Esophagus squamous epithelium (tissue), 5 donors: ENCODE data around the gene RBMS3. TPM values are rescaled to one million over a fixed set of nuclear protein-coding genes. Genes with fewer than 3 reads are reported as not detected.

Experiments
- DNase-seq: peaks from one replicate; lab custom pipeline; 2025; lab: John Stamatoyannopoulos, UW
- H3K27ac ChIP-seq, 4 donors: fragments of 200-600 bp; sonication (generic); one replicate each; pipeline ENCODE4 v1.5.1; 2016 to 2019; ENCODE audit warnings: mild to moderate bottlenecking in 1 of 4
- H3K27me3 ChIP-seq, 4 donors: fragments of 200-600 bp; sonication (generic); 1 replicate in 3 of 4; 2 replicates in 1 of 4; pipeline versions ENCODE4 v1.5.1 to v1.6.0; 2017 to 2021; ENCODE audit warnings: antibody characterized with exemption in 1 of 4
- H3K36me3 ChIP-seq, 3 donors: fragments of 200-600 bp; sonication (generic); one replicate each; pipeline ENCODE4 v1.5.1; 2016 to 2019
- H3K4me1 ChIP-seq, 3 donors: fragments of 200-600 bp; sonication (generic); one replicate each; pipeline ENCODE4 v1.5.1; 2017 to 2019
- H3K4me3 ChIP-seq, 4 donors: fragments of 200-600 bp; sonication (generic); 1 replicate in 3 of 4; 2 replicates in 1 of 4; pipeline ENCODE4 v1.5.1; 2016 to 2019; ENCODE audit warnings: mild to moderate bottlenecking in 2 of 4, moderate library complexity in 1 of 4
- H3K9me3 ChIP-seq, 3 donors: fragments of 200-600 bp; sonication (generic); one replicate each; pipeline ENCODE4 v1.5.1; 2016 to 2019
- POLR2A ChIP-seq, 4 donors: fragments of 450-650 bp; IDR thresholded peaks; one replicate each; pipeline ENCODE4 v1.6.1; 2017; ENCODE audit warnings: antibody characterized with exemption in 4 of 4, mild to moderate bottlenecking in 4 of 4, moderate library complexity in 3 of 4
- WGBS, 2 donors: methylation state at CpG; one replicate each; pipeline ENCODE4 v1.1.5; 2018; 5-methylcytosine and 5-hydroxymethylcytosine counted together
- intact Hi-C: fragments of 100-400 bp; cut with DNase I; formaldehyde crosslinking; loops from one replicate; pipeline ENCODE4 v1.15.0; 2022
- total RNA-seq, 4 donors: library from RNA; depleted of rRNA; stranded (reverse); fragments of >200 nt; gene quantifications; one replicate each; pipeline ENCODE4 v1.1.0, GENCODE V29; 2016
- TF ChIP-seq, protein P1 (sequence below), 6 experiments: fragments of 450-650 bp in 4 of 6; fragments of 200-600 bp in 2 of 6; sonication (generic) in 2 of 6; IDR thresholded peaks; one replicate each; pipeline ENCODE4 v1.5.1; 2016 to 2019; ENCODE audit warnings: antibody characterized with exemption in 6 of 6, mild to moderate bottlenecking in 4 of 6, moderate library complexity in 4 of 6
- donor health status: DM: yes; HTN: yes; CAD: no.

RBMS3 gene
- total RNA-seq, 4 donors from 2014 or later, result 0.57 to 35.7 (median 6.1) TPM

DNA sequence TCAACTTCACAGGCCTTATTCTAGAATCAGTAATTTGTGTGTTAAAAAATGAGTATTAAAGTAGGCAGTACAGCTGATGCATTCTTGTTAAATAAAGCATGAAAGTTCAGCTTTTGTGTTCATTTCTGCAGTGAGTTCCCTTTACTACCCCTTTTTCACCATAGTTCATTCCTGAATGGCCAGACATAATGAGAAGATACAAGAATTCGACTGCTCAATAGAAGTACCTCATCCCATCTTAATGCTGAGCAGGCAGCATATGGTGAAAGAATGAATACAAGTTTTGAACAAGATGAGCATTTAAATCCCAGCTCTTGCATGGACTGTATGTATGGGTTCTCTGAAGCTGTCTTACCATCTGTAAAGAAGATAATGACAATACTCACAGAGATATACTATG, 677.9 kb downstream of the RBMS3 start:
- Histone ChIP-seq H3K27me3 (no peaks in the 10 kb centered on the region), H3K4me1 (no peaks in the 10 kb centered on the region), H3K9me3 (no peaks in the 10 kb centered on the region), H3K36me3 (no peaks in the 10 kb centered on the region), H3K27ac (no peak overlapping the region), H3K4me3 (no peak overlapping the region)
- intact Hi-C loops, result no loop called here
- TF ChIP-seq, protein P1, sequence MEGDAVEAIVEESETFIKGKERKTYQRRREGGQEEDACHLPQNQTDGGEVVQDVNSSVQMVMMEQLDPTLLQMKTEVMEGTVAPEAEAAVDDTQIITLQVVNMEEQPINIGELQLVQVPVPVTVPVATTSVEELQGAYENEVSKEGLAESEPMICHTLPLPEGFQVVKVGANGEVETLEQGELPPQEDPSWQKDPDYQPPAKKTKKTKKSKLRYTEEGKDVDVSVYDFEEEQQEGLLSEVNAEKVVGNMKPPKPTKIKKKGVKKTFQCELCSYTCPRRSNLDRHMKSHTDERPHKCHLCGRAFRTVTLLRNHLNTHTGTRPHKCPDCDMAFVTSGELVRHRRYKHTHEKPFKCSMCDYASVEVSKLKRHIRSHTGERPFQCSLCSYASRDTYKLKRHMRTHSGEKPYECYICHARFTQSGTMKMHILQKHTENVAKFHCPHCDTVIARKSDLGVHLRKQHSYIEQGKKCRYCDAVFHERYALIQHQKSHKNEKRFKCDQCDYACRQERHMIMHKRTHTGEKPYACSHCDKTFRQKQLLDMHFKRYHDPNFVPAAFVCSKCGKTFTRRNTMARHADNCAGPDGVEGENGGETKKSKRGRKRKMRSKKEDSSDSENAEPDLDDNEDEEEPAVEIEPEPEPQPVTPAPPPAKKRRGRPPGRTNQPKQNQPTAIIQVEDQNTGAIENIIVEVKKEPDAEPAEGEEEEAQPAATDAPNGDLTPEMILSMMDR (IDR thresholded peaks at IDR 0.05), result no peak
- no peak for TF ChIP-seq POLR2A (IDR thresholded peaks at IDR 0.05)
- 45 to 60% methylated on average over 1 of the region's 1 CpG for WGBS, 2 donors
- DNase-seq, result no peak

DNA sequence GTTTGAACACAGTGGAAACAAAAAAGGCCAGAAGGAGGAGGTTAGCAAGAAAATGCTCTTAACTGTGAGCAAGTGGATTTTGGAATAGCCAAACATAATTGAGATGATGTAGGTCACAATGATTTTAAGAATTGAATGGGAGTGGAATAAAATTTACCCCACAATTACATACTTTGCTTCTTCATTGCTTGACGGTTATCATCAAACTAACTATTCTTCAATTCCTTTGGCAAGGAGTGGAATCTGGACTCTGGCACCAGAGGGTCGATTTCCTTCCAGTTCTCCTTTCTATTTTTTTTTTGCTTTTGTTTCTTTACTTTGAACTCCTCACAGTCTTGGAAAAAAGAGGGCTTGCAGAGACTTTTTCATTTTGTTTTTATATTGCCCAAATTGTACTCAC, 691.0 kb downstream of the RBMS3 start:
- intact Hi-C loops, result no loop called here
- no peak for TF ChIP-seq POLR2A (IDR thresholded peaks at IDR 0.05)
- TF ChIP-seq, protein P1 (IDR thresholded peaks at IDR 0.05), result no peak
- Histone ChIP-seq H3K27ac (no peak overlapping the region), H3K4me3 (no peak overlapping the region), H3K36me3 (no peaks in the 10 kb centered on the region), H3K4me1 (peaks cover 0 to 13% (median 0%) of the 10 kb centered on the region in 3 donors), H3K27me3 (no peaks in the 10 kb centered on the region), H3K9me3 (no peaks in the 10 kb centered on the region)
- no peak for DNase-seq
- WGBS, 2 donors, result 26 to 39% methylated on average over 2 of the region's 2 CpGs

DNA sequence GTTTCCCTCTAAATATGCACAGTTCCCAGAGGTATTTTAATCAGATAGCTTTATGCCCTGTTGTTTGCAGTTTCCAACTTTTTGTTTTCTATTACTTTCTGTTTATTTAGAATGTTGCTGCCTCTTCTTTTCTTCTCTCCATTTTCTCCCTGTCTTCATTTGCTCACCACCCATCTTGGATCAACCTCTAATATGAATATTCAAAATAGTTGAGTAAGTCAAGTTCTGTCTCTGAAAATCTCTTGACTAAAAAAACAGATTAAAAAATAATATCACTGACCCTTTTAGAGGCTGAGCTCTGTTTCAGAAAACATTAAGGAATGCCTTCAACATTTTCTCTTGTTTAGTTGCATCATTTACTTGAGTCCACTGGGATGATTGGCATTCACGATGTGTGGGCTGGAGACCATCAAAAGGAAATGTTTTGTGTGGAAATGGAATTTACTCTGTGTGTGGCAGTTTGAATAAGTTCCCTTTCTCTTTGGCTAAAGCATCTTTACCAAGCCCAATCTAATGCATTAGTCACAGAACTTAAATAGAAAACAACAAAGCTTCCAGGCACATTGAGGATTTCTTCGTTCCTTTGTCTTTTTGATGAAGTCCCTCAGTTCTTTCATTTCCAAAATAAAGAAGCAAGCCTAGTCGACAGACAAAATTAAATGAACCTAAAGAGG, 691.6 kb downstream of the RBMS3 start:
- H3K36me3 ChIP-seq, result no peaks in the 10 kb centered on the region
- H3K4me3 ChIP-seq, result no peak overlapping the region
- no peaks in the 10 kb centered on the region for H3K9me3 ChIP-seq
- peaks cover 0 to 18% (median 0%) of the 10 kb centered on the region in 3 donors for H3K4me1 ChIP-seq
- H3K27ac ChIP-seq, result no peak overlapping the region
- TF ChIP-seq POLR2A (IDR thresholded peaks at IDR 0.05), result no peak
- TF ChIP-seq, protein P1 (IDR thresholded peaks at IDR 0.05), result no peak
- H3K27me3 ChIP-seq, result no peaks in the 10 kb centered on the region
- intact Hi-C loops, result no loop called here
- no peak for DNase-seq
- WGBS, 2 donors, result 32 to 34% methylated on average over 3 of the region's 3 CpGs

DNA sequence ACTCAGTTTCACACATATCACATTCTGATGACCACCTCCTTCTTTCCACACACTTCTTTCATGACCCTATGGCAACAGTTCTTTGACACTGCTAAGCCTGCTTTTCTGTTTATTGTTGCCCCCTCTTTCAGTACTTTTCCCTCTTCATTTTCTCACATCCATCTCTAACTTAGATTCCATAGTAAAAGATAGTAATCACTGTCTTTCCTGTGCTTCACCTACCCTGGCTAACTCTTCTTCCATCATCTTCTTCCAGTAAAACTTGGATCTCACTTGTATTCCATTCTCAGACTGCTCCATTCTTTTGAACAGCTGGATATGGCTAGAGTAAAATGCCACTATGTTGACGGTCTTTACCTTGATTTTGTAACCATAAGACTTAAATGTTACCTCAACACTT, 692.9 kb downstream of the RBMS3 start:
- Histone ChIP-seq H3K27me3 (no peaks in the 10 kb centered on the region), H3K36me3 (no peaks in the 10 kb centered on the region), H3K4me3 (no peak overlapping the region), H3K4me1 (peaks cover 0 to 29% (median 0%) of the 10 kb centered on the region in 3 donors), H3K27ac (no peak overlapping the region), H3K9me3 (no peaks in the 10 kb centered on the region)
- no peak for TF ChIP-seq POLR2A (IDR thresholded peaks at IDR 0.05)
- TF ChIP-seq, protein P1 (IDR thresholded peaks at IDR 0.05), result no peak
- WGBS, 2 donors, result 82 to 91% methylated on average over 1 of the region's 1 CpG
- intact Hi-C loops, result no loop called here
- no peak for DNase-seq

- Histone ChIP-seq H3K27me3 (no peaks in the 10 kb centered on the region), H3K9me3 (no peaks in the 10 kb centered on the region), H3K36me3 (no peaks in the 10 kb centered on the region), H3K27ac (no peak overlapping the region), H3K4me1 (peaks cover 0 to 30% (median 0%) of the 10 kb centered on the region in 3 donors), H3K4me3 (no peak overlapping the region)
- intact Hi-C loops, result no loop called here
- no peak for DNase-seq
- no peak for TF ChIP-seq POLR2A (IDR thresholded peaks at IDR 0.05)
- TF ChIP-seq, protein P1 (IDR thresholded peaks at IDR 0.05), result no peak
- 77 to 91% methylated on average over 5 of the region's 5 CpGs for WGBS, 2 donors
These were observed 696.0 kb downstream of the RBMS3 start for GRCh38 chr3:29976871-29977270.
